Measurements from ENCODE around the gene RCL1.

- TF ChIP-seq YY1 (IDR thresholded peaks at IDR 0.05; ENCODE audit: insufficient read depth, insufficient read length) (no peak), ZNF274 (IDR thresholded peaks at IDR 0.05; ENCODE audit: low read depth, low read length) (no peak), SUZ12 (IDR thresholded peaks at IDR 0.05; ENCODE audit: extremely low read depth, insufficient read depth, insufficient read length) (no peak)
Measured at GRCh38 chr9:4821133-4821532, 28.4 kb downstream of the RCL1 start.

All from NT2/D1 (cell line).